GM19023 (cell line): ENCODE data around the gene EZR.

Source experiments
- ATAC-seq: cut with Tn5 transposase; IDR thresholded peaks from one replicate; pipeline ENCODE4 v1.9.1; 2021; ENCODE audit warnings: mild to moderate bottlenecking, moderate library complexity; ENCODE audit not compliant: unreplicated experiment

The EZR gene

DNA sequence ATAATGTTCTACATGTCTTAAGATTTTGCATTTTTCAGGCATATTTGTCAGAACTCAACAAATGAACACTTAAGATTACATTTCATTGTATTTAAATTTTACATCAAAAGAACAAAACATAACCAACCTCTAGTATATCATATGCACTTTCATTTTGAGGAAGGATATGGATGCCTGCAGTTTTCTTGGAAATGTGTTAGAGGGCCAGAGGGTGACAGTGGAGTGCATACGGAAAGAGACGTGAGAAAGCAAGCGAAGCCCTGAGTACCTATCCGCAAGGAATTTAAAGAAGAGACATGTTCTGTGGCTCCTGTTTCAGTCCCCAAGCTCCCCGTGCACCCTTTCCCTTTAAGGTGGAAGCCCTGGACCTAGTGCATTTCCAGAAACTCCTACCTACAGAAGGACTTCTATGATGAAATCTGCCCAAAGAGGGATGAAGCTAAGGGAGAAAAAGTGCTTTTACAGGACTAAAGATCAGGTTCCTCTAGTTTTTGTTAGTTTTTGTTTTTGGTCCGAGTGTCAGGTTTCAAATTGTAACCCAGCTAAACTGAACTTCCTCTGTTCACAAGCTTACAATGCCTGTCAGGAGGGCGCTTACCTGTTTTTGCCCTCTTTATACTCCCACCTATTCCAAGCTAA, 38.8 kb downstream of the EZR start:
- ATAC-seq: no peak

DNA sequence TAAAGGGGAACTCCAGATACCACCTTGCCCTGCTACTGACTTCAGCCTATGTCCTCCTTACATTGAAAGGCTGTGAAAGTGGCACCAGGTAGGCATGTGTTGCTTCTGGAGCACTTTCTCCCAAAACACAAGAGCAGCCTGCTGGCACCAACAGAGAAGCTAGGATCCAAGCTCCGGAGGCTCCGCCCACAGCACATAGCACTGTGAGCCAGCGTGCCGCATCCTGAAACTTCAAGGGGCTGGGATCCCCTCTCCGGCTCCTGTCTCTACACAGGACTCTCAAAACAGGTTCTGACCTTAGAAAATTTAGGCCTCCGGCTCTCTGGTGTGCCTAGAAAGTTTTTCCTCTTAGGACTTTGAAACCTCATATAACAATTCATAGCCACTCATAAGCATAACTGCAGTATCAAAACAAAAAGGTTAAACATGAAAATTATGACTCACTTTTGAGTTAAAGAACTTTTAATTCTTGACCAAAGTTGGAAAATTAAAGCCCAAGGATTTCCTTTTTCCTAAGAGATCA, 41.1 kb downstream of the EZR start:
- ATAC-seq: no peak

DNA sequence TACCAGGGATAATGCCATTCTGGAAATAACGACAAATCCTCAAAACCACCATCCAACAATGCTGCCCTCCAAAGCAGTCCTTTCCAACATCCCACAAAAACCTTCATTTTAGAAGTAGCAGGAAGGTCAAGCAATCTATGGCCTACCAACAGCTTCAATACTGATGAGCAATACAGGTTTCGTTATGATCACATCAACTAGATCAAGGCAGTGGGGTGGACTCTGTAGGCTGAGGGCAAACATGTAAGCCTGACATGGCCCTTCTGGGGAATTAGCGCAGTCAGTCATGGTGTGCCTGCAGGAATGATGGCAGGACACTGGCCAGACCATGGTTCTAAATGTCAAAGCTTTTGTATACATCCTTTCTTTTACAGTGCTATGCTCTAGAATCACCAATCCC, 41.7 kb downstream of the EZR start:
- no peak for ATAC-seq

DNA sequence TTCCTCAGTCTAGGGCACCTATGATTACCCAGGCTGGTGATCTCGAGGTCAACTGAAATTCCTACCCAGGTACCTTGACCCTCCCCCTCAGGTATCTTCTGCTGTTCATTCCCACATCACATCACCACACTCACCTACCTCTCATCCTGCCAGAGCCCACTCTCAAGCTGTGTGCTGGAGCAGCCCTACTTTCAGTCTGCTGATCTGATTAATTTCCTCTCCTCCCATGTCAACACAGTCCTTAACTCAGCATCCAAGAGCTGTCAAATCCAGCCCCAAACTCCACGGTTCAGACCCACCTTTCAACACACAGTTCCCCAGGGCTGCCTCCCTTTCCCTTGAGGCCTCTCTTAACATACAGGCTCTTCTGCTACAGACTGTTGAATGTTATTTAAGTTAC, 42.4 kb downstream of the EZR start:
- ATAC-seq: no peak

DNA sequence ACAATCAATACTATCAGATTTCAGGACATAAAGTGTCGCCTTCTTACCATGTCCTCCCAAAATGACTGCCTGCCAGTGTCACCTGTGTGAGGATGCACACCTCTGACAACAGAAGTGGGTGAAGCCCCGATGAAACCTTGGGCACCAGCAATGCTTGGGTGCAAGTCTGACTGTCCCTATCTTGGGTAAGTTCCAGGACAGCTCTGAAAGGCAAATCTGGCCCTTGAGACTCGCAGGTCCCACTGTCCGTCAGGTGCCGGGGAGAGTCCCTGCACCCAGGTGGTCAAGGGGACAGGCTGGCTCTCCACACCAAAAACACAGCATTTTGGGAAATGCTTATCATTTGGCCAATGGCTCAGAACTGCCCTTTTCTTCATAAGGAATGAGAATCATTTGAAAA, 43.3 kb downstream of the EZR start:
- ATAC-seq: no peak

DNA sequence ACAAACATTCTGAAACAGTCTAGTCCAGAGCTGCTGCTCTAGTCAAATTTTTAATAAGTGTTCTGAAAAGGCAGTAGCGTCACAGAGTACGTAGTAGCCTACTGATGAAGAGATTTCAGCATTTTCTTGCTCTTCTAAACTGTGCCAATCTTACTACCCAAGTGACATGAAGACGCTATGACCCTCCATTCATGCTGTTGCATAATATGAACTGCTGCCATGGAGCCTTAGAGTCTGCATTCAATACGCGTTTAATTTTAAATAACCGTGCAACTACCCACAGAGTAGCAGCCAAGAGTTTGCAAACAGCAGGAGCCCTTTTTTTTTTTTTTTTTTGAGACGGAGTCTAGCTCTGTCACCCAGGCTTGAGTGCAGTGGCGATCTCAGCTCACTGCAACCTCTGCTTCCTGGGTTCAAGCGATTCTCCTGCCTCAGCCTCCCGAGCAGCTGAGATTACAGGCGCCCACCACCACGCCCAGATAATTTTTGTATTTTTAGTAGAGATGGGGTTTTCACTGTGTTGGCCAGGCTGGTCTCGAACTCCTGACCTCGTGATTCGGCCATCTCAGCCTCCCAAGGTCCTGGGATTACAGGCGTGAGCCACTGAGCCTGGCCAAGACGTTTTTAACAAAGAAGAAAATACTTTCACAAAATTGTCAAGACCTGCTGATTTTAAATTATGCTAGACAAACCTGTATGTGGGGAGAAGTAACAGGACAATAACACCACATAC, 44.3 kb downstream of the EZR start:
- ATAC-seq: no peak

DNA sequence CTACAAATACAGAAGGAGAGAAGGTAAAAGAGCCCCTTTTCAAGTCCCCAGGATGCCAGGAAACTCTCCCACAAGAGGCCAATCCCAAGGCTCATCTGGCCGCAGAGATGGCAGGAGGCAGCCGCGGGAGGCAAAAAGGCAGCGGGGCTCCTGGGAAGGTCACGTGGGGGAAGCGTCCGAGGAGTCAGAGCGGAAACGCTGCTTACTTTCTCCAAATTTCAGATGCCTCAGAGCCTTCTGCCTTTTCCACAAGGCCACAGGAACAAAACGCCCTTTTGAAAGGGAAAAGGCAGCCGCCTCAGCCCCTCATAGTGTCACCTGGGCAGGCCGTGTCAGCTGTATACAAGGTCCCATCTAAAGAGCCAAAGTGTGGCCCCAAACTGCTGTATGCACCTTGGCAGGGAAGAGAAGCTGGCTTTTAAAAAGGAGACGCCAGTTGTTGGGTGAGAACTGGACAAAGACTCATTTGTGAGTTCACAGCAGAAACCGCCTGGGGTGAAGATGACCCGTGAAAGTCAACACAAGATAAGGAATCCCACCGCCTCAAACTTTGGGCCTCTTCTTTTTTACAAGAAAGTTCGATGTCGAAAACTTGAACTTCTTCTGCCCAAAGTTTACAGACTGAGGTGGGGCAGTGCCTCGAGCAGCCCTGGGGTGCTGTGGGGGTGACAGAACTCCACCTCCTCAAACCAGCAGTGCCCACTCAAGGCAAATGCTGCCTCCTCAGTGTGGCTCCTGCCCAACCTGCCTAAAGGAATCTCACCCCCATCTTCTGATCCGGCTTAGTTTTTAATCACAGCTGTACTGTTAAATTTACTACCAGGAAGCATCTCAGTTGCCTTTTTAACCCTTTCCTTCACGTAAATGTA, 45.4 kb downstream of the EZR start:
- no peak for ATAC-seq

DNA sequence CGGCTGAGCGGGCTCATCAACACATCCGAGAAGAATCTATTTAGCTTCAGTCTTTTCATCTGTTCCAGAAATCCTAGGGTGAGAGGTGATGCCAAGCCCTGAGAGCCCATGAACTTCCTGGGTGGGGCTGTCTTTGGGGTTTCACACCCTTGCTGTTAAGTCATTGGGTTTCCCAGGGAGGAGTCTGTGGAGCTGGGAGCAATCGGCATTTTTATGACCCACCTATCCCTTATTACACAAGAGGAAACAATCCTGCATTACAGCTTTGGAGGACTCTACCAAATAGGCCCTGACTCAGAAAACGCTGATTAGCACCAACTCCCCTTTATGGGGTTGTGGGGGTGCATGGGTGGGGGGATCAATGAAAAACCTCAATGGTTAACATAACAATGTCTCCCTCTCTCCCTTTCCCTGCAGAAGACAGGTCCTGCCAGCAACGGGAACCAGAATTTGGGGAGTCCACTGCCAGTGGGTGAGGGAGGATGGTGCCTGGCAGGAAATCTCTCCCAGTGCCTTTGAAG, 46.3 kb downstream of the EZR start:
- ATAC-seq: no peak

DNA sequence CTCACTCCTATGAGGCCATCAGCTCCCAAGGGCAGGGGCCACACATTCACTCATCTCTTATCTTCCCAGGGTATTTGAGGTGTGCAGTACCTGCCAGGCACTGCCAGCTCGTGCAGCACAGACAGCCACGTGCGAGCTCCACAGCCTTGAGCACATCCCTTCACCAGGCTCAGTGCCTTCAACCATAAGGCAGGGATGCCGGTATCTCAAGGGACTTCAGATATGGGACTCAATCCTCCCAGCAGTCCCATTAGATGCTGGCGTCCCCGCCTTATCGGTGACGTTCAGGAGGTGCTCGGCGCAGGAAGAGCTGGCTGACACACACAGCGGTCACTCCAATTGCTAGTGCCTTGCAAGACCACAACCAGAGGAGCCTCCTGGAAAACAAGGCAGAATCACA, 47.0 kb downstream of the EZR start:
- ATAC-seq: no peak

DNA sequence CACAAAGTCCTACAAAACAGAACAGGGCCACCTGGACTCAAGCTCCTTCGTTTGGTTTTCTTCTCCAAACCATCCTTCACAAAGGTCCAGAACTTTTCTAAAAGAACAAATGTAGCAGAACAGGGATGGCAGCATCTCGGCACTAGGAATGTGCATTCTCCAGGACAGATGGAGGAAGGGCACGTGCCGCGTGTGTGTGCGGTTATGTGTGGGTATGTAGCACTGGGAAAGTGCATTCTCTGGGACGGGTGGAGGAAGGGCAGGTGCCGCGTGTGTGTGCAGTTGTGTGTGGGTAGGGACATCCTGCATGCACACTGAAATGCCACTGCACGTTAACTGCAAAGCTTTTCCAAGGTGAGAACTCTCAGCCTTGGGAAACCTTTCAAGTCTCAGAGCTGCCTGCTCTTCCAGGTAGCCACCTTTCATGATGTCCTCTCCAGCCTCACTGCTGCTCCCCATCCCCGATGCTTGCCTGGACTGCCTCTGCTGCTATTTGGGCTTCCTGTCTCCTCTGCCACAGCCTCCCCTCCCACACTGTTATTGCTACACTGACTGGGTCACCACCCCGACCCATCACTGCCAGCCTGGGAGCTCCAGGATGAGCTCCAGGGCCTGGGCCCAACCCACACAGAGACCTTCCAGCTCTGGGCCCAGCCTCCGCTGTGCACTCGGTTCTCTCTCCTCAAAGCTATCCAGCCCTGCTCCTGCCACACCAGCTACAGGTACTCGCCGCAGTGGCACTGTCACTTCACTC, 47.6 kb downstream of the EZR start:
- ATAC-seq: no peak

DNA sequence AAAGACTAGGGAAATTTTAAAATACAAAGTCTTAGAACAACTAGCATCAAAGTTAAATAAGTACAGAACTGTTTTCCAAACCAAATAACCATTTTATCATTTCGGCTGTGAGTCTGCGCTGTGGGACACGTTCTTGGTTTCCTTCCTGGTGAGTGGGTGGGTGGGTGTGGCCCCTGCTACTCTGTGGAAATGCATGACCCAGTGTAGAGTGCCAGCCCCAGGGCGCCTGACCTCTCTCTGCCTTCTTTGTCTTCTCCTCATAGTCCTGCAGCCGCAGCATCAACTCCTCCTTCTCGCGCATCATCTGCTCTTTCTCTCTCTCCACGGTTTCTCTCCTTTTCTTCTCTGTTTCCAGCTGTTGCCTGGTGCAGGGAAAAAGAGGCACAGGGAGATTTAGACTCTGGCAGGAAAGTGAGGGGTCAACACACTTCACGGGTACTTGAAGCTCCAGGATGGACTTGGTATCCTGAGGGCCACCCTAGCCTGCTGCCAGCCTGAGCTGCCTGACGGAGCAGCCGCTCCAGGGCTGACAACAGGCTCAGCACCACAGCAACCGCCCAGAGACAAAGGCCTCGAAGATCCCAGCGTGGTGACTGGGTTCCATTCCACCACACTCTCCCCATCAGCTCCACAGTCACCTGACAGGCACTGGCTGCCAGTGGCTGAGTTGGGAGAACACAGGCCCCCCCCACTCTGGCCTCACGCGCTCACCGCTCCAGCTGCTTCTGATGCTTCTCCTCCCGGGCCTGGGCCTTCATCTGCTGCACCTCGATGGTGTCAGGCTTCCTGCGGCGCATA, 48.4 kb downstream of the EZR start:
- ATAC-seq: no peak

DNA sequence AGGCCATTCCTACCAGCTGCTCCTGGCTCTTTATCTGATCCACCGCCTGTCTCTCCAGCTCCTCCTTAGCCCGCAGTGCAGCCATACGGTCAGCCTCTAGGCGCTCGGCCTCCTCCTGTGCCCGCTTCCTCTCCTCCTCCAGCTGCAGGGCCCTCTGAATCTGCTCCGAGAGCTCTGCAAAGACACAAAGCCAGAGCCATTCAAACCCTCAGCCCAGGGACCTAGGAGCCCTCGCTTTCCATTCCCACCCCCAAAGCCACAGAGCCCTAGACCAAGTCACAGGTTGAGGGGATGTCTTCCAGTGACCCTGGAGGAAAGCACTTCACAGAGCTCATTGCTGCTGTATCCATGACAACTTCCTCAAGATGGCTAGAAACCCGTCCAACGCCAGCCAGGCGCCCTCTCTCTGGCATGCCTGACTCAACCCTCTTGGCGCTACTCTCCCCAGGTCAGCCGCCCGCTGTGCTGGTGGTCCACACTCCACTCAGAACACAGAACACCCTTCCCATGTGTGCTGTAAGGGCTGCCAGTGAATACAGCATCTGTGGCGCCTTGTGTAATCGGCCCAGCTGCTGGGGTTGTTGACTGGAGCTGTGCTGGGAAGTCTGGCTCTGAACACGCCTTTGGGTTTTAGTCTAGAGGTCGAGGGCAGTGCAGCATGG, 49.3 kb downstream of the EZR start:
- no peak for ATAC-seq

DNA sequence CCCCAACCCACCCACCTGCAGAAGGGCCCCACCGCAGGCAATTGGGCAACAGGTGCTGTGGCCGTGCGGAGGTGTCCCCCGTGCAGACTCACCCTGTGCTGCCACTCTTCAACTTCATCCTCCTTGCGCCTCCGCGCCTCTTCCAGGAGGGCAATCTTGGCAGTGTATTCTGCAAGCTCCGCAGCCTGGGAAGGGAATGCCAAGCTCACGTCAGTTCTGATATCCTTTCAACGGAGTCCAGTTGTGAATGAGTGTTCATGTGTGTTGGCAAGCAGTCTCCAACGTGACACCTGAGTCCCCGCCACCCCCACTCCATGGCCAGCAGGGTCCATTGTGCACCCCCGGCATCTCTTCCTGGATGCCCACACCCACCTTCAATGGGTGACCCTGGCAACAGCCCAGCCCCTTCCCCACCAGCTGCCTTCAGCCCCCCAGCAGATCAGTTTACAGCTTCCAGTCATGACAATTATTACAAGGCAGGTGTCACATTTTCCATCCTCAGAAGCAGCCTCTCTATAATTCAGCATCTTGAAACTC, 49.9 kb downstream of the EZR start:
- no peak for ATAC-seq

DNA sequence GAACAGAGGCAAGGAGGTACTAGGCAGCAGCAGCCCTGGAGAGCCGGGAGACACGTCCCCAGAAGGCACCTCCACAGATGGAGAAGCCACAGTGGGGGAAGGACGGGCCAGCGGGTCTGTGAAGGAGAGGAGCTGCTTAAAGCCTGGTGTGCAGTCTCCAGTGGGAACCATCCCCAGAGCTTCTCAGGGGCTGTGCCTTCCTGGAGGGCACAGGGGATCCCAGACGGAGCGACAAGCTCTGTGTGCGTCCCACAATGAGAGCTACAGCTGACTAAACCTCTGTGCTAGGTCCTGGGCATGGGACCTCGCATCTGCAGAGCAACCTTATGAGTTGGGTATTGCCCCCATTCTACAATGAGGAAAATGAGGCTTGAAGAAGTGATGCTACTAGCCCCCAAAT, 50.7 kb downstream of the EZR start:
- ATAC-seq: no peak

DNA sequence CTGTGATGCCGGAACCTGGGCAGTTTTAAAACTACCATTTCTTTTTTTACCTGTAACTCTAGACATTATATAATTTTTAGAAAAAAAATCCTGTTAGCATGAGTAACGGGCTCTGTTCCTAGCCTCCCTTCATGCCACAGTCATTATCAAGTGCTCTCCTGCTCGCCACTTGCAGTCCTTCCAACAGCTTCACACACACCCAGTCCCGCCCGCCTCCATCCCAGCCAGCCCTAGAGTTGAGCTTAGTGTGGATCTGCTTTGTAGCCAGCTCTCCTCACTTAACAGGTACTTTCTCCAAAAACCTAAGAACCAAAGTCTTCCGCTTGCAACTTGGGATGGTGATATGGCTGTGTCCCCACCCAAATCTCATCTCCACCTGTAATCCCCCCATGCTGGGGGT, 51.5 kb downstream of the EZR start:
- no peak for ATAC-seq

DNA sequence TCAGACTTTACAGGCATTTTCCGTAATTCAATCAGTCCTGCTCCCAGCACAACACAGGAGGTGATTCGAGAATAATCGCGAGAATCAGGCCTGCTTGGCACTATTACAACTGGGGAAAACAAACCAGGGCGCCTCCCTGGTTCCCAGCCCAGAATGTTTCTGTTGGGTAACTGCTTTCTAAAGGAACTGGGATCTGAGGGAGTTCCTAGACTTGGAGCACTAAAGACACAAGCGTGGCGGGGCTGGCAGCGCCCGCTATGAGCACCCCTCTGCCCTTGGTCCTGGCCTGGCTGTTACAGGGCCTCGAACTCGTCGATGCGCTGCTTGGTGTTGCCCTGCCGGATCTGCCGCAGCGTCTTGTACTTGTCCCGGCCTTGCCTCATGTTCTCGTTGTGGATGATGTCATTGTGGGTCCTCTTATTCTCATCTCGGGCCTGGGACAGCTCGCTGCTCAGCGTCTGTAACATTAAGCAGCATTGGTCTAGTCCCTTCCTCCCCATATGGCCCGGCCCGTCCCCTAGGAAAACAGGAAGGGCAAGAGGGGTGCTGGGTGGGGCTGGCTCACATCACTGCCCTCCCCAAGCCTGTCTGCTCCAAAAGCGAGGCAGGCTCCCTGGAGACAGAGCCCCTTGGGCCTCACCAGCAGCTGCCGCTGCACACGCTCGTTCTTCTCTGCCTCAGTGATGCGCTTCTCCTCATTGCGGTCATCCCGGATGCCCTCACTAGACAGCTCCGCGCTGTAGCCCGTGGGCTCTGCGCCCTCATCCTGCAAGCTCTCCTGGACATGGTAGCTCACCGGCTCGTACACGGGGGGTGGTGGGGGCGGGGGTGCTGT, 52.3 kb downstream of the EZR start:
- no peak for ATAC-seq

DNA sequence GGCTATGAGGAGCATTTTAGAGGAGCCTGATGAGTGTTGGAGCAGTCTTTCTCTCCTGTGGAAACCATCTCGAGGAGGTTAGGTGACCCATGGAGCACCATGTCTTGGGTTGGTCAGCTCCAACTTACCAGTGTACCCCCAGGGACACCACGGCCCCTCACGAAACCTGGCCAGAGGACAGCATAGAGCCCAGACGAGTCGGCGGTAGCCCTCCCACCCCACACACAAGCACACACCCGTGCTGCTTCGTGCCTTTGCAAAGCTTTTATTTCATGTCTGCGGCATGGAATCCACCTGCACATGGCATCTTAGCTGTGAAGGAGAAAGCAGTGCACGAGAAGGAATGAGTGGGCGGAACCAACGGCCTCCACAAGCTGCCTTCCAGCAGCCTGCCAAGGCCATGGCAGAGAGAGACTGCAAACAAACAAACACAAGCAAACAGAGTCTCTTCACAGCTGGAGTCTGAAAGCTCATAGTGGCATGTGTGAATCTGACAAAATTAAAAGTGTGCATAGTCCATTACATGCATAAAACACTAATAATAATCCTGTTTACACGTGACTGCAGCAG, 53.6 kb downstream of the EZR start:
- ATAC-seq: no peak

DNA sequence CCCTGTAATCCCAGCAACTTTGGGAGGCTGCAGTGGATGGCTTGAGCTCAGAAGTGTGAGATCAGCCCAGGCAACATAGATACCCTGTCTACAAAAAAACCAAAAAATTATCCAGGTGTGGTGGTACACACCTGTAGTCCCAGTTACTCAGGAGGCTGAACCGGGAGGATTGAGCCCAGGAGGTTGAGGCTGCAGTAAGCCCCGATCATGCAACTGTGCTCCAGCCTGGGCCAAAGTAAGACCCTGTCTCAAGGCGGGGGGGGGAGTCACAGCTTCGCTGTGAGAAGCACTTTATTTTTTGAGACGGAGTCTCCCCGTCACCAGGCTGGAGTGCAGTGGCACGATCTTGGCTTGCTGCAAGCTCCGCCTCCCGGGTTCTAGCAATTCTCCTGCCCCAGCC, 54.2 kb downstream of the EZR start:
- no peak for ATAC-seq
